Brain microvascular endothelial cell (primary cell): ENCODE data around the gene CEP78.

Experiments
- DNase-seq: peaks from one replicate; pipeline ENCODE4 v3.0.0-alpha.2; 2020
- H3K27ac ChIP-seq: fragments of 250-450 bp; sonication (Bioruptor Pico); 2 replicates; pipeline ENCODE4 v1.5.1; 2020; ENCODE audit warnings: mild to moderate bottlenecking, moderate library complexity
- H3K27me3 ChIP-seq: fragments of 250-450 bp; sonication (Bioruptor Pico); replicated peaks from 2 replicates; pipeline ENCODE4 v1.5.1; 2020; ENCODE audit warnings: mild to moderate bottlenecking
- H3K36me3 ChIP-seq: fragments of 250-450 bp; sonication (Bioruptor Pico); replicated peaks from 2 replicates; pipeline ENCODE4 v1.5.1; 2020; ENCODE audit warnings: mild to moderate bottlenecking
- H3K4me3 ChIP-seq: 2 replicates; pipeline ENCODE4 v1.5.1; 2011; ENCODE audit warnings: low read depth, mild to moderate bottlenecking, control low read depth, low read length, moderate library complexity
- in situ Hi-C: cut with HindIII; loops from 2 replicates; pipeline ENCODE4 v1.10.0; 2017; ENCODE audit warnings: low sequenced_read_pairs, low pct_ligation_motif_present
- TF ChIP-seq, protein P1 (sequence below): IDR thresholded peaks from 2 replicates; pipeline ENCODE4 v1.5.1; 2011; ENCODE audit warnings: low read depth, mild to moderate bottlenecking, moderate library complexity, low read length, control low read depth, inconsistent platforms; ENCODE audit errors: missing control alignments

The CEP78 gene

GRCh38 chr9:78238046-78239038 lies 2.5 kb downstream of the CEP78 start:
- TF ChIP-seq, protein P1, sequence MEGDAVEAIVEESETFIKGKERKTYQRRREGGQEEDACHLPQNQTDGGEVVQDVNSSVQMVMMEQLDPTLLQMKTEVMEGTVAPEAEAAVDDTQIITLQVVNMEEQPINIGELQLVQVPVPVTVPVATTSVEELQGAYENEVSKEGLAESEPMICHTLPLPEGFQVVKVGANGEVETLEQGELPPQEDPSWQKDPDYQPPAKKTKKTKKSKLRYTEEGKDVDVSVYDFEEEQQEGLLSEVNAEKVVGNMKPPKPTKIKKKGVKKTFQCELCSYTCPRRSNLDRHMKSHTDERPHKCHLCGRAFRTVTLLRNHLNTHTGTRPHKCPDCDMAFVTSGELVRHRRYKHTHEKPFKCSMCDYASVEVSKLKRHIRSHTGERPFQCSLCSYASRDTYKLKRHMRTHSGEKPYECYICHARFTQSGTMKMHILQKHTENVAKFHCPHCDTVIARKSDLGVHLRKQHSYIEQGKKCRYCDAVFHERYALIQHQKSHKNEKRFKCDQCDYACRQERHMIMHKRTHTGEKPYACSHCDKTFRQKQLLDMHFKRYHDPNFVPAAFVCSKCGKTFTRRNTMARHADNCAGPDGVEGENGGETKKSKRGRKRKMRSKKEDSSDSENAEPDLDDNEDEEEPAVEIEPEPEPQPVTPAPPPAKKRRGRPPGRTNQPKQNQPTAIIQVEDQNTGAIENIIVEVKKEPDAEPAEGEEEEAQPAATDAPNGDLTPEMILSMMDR, result no peak
- Histone ChIP-seq H3K27ac (no peak overlapping the region), H3K36me3 (no peaks in the 10 kb centered on the region), H3K4me3 (no peak overlapping the region), H3K27me3 (no peaks in the 10 kb centered on the region)
- no peak for DNase-seq
- in situ Hi-C loops, result no loop called here

DNA sequence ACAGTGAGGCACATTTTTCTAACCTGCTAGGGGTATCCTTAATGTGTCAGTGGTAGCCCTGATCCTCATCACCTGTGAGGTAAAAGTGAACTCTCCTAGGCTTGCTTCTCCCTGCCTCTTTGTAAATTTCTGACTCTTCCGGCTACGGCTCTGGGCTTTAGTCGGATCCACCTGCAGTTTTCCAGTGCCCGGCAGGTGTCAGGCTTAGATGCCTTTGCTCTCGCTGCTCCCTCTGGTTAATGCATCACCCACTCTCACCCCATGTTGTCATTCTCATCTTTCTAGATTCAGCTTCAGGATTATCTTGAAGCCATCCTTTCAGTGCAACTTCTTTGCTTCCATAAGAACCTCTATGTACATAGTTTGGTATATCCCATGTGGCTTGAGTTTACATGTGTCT lies 3.6 kb downstream of the CEP78 start:
- Histone ChIP-seq H3K36me3 (no peaks in the 10 kb centered on the region), H3K27me3 (no peaks in the 10 kb centered on the region), H3K27ac (no peak overlapping the region), H3K4me3 (no peak overlapping the region)
- DNase-seq, result no peak
- in situ Hi-C loops, result no loop called here
- TF ChIP-seq, protein P1, result peak; percentile 53

GRCh38 chr9:78242041-78242440 lies 6.2 kb downstream of the CEP78 start:
- Histone ChIP-seq H3K27me3 (no peaks in the 10 kb centered on the region), H3K4me3 (no peak overlapping the region), H3K27ac (no peak overlapping the region), H3K36me3 (no peaks in the 10 kb centered on the region)
- in situ Hi-C loops, result no loop called here
- DNase-seq, result no peak
- TF ChIP-seq, protein P1, result no peak

GRCh38 chr9:78243130-78243529 lies 7.3 kb downstream of the CEP78 start:
- Histone ChIP-seq H3K36me3 (no peaks in the 10 kb centered on the region), H3K4me3 (no peak overlapping the region), H3K27me3 (no peaks in the 10 kb centered on the region), H3K27ac (no peak overlapping the region)
- DNase-seq, result no peak
- in situ Hi-C loops, result no loop called here
- TF ChIP-seq, protein P1, result no peak

GRCh38 chr9:78245401-78245800 lies 9.5 kb downstream of the CEP78 start:
- Histone ChIP-seq H3K36me3 (no peaks in the 10 kb centered on the region), H3K4me3 (no peak overlapping the region), H3K27me3 (no peaks in the 10 kb centered on the region), H3K27ac (no peak overlapping the region)
- in situ Hi-C loops, result no loop called here
- no peak for DNase-seq
- TF ChIP-seq, protein P1, result no peak
